Neural crest cell (in vitro differentiated cells): Measurements from ENCODE around the gene SPOCK1. TPM values are rescaled to one million over a fixed set of nuclear protein-coding genes. Genes with fewer than 3 reads are reported as not detected.

Experiments used
- DNase-seq: peaks from one replicate; pipeline ENCODE4 v3.0.0; 2021; ENCODE audit warnings: low read depth, mixed read lengths, low spot score
- H3K27ac Mint-ChIP-seq: one replicate; pipeline ENCODE4 v1.8.0; 2021; ENCODE audit warnings: mild to moderate bottlenecking, mixed read lengths; ENCODE audit not compliant: unreplicated experiment
- H3K27me3 Mint-ChIP-seq: 2 replicates; pipeline ENCODE4 v1.8.0; 2021; ENCODE audit warnings: low read depth, mild to moderate bottlenecking, mixed read lengths
- H3K36me3 Mint-ChIP-seq: 2 replicates; pipeline ENCODE4 v1.8.0; 2021; ENCODE audit warnings: low read depth, mild to moderate bottlenecking, mixed read lengths
- H3K4me1 Mint-ChIP-seq: 2 replicates; pipeline ENCODE4 v1.8.0; 2021; ENCODE audit warnings: mixed read lengths
- H3K4me3 Mint-ChIP-seq: one replicate; pipeline ENCODE4 v1.8.0; 2021; ENCODE audit warnings: mild to moderate bottlenecking, mixed read lengths
- H3K9me3 Mint-ChIP-seq: 2 replicates; pipeline ENCODE4 v1.8.0; 2021; ENCODE audit warnings: mixed read lengths
- CTCF ChIP-seq: fragments of 200-600 bp; sonication (generic); conservative IDR thresholded peaks from 2 replicates; pipeline ENCODE4 v1.5.0; 2021; ENCODE audit warnings: antibody characterized with exemption, mild to moderate bottlenecking
- total RNA-seq: library from RNA; stranded (reverse); gene quantifications from 2 replicates; pipeline ENCODE4 v1.2.1, GENCODE V29; 2021

The SPOCK1 gene
- total RNA-seq, 1 donor from 2014 or later, result 89.7 TPM

GRCh38 chr5:137344723-137345322 lies 154.3 kb downstream of the SPOCK1 start:
- Mint-ChIP-seq H3K27me3 (no peaks in the 10 kb centered on the region), H3K27ac (no peak overlapping the region), H3K9me3 (peaks cover under 1% of the 10 kb centered on the region), H3K36me3 (no peaks in the 10 kb centered on the region), H3K4me1 (peaks cover 65% of the 10 kb centered on the region), H3K4me3 (peak overlapping the region; percentile 20)
- DNase-seq, result peak; percentile 57
- TF ChIP-seq CTCF, result peak; percentile 81

- no peak for TF ChIP-seq CTCF
- H3K4me1 Mint-ChIP-seq, result peaks cover 60% of the 10 kb centered on the region
- H3K27me3 Mint-ChIP-seq, result no peaks in the 10 kb centered on the region
- H3K27ac Mint-ChIP-seq, result no peak overlapping the region
- H3K9me3 Mint-ChIP-seq, result no peaks in the 10 kb centered on the region
- no peak for DNase-seq
- no peak overlapping the region for H3K4me3 Mint-ChIP-seq
- no peaks in the 10 kb centered on the region for H3K36me3 Mint-ChIP-seq
Measured at GRCh38 chr5:137344021-137344420, 155.1 kb downstream of the SPOCK1 start.

GRCh38 chr5:137342764-137343163 lies 156.4 kb downstream of the SPOCK1 start:
- Mint-ChIP-seq H3K36me3 (no peaks in the 10 kb centered on the region), H3K4me3 (no peak overlapping the region), H3K4me1 (peaks cover 47% of the 10 kb centered on the region), H3K27me3 (no peaks in the 10 kb centered on the region), H3K9me3 (no peaks in the 10 kb centered on the region), H3K27ac (peak overlapping the region; percentile 31)
- DNase-seq, result no peak
- TF ChIP-seq CTCF, result no peak

- TF ChIP-seq CTCF, result no peak
- no peaks in the 10 kb centered on the region for H3K9me3 Mint-ChIP-seq
- peaks cover 39% of the 10 kb centered on the region for H3K4me1 Mint-ChIP-seq
Measured at GRCh38 chr5:137341831-137342230, 157.3 kb downstream of the SPOCK1 start.

GRCh38 chr5:137340881-137341280 lies 158.2 kb downstream of the SPOCK1 start:
- Mint-ChIP-seq H3K4me3 (no peak overlapping the region), H3K27me3 (no peaks in the 10 kb centered on the region), H3K27ac (no peak overlapping the region), H3K4me1 (peaks cover 30% of the 10 kb centered on the region), H3K36me3 (no peaks in the 10 kb centered on the region), H3K9me3 (no peaks in the 10 kb centered on the region)
- TF ChIP-seq CTCF, result no peak
- DNase-seq, result no peak

More at GRCh38 chr5:137341831-137342230, 157.3 kb downstream of the SPOCK1 start:
- no peaks in the 10 kb centered on the region for H3K36me3 Mint-ChIP-seq
- H3K4me3 Mint-ChIP-seq, result no peak overlapping the region
- no peaks in the 10 kb centered on the region for H3K27me3 Mint-ChIP-seq
- DNase-seq, result no peak
- no peak overlapping the region for H3K27ac Mint-ChIP-seq
